ENCODE data around the gene TBC1D22A.
"Not testable (repeated sequence)": the region's sequence is repeated elsewhere in the genome, so short reads cannot be mapped to it uniquely, and the experiment has no call there.

Gene TBC1D22A

GRCh38 chr22:47164514-47165337 is 402.3 kb downstream of the TBC1D22A start:
- no peak for DNase-seq

GRCh38 chr22:47165338-47166032 is 403.0 kb downstream of the TBC1D22A start:
- DNase-seq: no peak

DNA sequence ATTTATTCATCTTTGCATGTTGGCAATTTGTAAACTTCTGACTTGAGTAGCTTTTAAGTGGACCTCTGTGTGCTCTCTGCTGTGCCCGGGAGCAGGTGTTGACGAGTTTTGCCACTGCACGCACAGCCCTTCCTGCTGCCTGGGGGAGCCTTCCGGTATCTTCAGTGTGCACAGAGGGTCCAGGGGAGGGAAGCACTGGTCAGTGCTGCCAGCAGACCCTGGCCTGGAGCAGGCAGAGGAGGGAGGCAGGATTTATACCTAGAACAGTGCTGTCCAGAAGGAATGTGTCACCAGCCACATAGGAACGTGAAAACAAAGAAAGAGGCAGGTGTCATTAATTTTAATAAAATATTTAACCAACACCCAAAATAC is 403.6 kb downstream of the TBC1D22A start:
- DNase-seq: no peak

DNA sequence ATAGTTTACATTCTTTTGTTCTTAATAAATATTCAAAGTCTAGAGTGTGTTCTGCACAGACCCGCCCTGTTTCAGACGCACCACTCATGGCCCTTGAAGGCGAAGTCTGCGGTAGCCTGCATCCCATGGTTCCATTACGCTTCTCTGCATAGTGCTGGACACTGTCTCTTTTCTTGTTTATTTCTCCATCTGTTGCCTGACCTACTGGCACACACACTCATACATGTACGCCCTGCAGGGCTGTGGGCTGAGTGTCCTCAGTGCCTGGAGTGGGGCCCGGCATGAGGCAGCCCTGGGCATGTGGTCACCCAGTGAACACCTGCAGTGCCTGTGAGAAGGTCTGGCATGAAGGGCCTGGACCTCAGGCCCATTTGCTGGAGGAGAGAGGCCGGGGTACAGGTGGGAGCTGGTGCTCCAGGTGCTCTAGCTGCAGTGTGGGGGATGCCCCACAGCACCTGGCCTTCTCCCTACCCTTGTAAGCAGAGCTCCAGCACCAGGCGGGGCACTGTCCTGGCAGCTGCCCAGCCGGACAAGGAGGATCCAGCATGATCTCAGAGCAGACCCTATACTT is 404.1 kb downstream of the TBC1D22A start:
- no peak for DNase-seq

- DNase-seq: no peak
These were observed 404.6 kb downstream of the TBC1D22A start for GRCh38 chr22:47167056-47167455.

DNA sequence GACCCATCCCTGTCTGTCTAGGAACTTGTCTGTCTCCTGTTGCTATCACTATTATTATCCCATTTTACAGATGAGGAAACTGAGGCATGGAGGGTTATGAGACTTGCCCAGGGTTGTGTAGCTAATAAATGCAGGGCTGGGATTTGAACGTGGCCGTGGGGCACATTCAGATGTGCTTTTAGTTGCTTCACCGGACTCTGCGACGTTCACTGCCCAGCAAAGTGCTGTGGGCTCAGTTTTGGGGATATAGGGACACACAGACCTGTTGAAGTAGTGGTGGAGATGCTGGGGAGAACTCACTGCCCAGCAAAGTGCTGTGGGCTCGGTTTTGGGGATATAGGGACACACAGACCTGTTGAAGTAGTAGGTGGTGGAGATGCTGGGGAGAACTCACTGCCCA is 405.5 kb downstream of the TBC1D22A start:
- DNase-seq: not testable (repeated sequence)

- DNase-seq: no peak
These were observed 406.0 kb downstream of the TBC1D22A start for GRCh38 chr22:47168441-47168840.

- no peak for DNase-seq
These were observed 406.7 kb downstream of the TBC1D22A start for GRCh38 chr22:47168900-47169800.

- DNase-seq: no peak
These were observed 407.3 kb downstream of the TBC1D22A start for GRCh38 chr22:47169801-47170140.

DNA sequence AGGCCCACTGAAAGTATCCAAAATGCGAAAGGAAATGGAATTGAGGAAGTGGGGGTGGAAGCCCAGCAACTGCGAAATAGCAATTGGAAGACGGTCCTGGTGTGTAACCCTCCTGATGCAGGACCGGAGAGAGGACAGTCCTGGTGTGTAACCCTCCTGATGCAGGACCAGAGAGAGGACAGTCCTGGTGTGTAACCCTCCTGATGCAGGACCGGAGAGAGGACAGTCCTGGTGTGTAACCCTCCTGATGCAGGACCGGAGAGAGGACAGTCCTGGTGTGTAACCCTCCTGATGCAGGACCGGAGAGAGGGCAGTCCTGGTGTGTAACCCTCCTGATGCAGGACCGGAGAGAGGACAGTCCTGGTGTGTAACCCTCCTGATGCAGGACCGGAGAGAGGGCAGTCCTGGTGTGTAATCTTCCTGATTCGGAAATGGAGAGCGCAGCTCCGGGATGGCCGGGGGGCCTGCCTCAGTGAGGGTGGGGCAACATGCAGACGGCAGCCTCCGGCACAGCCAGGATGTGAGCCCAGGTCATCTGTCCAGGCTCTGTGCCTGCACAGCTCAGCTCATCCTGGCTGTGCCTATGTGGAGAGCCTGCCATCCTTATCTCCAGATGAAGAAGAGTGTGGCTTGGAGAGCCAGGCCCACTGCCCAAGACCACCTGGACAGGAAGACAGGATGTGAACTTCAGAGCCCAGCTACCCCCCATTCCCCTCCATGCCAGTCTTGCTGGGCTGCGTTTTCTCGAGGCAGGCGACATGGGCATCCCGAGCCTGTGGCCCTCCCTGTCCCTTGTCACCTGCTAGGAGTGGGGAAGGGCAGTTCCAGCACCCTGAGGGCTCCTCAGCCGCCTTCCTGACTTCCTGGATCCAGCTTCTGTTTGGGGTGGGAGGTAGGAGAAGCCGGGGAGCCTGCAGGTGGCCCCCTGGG is 408.3 kb downstream of the TBC1D22A start:
- DNase-seq: not testable (repeated sequence)

GRCh38 chr22:47171441-47172221 is 409.2 kb downstream of the TBC1D22A start:
- DNase-seq: no peak

- no peak for DNase-seq
These were observed 410.5 kb downstream of the TBC1D22A start for GRCh38 chr22:47172771-47173534.

GRCh38 chr22:47173535-47174021 is 411.1 kb downstream of the TBC1D22A start:
- no peak for DNase-seq

DNA sequence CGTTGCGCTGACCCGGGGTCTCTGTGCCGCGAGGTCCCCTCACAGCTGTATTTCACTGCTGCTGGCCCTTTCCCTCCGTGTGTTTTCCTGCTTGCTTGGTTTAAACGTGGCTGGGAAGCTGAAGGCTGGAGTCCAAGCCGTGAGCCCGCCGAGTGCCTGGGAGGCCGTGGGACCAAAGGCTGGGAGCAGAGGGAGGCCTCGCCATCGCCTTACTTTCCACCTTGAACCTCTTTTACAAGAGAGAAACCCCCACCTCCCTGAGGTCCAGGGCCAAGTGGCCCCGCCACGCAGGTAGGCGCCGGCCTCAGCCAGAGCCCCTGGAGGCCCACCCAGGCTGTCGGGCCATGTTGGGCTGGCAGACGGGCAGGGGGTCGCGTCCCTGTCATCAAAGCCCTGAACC is 411.6 kb downstream of the TBC1D22A start:
- DNase-seq: no peak

GRCh38 chr22:47174671-47175112 is 412.2 kb downstream of the TBC1D22A start:
- no peak for DNase-seq

DNA sequence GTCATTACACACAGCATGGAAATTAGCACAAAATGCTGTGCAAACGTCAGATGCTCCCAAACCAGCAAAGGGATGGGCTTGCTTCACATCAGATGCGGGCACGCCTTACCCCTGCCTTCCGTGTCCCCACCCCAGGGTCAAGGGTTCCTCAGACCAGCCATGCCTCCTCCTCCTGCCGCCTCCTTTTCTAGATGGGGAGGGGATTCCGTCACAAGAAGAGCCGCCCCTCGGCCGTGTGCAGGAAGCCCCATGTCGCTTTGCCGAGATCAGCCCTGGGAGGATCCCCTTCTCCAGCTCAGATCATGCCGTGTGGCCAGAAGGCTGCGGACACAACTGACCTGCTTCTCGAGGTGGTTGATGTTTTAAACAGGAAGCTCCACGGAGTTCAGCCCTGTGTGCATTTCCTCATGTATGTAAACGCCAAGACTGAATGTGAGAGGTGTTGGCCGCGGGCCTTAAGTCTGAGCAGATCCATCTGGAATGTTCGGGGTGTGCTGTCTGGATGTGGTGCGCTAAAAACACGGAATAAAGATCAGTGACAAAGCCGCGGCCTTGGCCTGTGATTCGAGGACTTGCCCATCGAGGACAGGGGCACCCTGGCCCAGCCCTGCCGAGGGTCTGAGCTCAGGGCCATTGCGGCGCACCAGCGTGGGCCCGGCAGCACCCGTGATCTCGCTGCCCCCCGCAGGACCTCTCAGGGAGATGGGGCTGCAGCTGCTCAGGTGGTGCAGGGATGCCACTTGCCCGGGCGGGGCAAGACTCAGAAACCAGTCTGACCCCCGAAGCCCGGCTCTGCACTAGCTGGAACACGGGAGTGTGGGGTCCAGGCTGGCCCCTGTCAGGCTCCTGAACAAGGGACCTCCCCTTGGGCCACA is 412.9 kb downstream of the TBC1D22A start:
- DNase-seq: no peak

DNA sequence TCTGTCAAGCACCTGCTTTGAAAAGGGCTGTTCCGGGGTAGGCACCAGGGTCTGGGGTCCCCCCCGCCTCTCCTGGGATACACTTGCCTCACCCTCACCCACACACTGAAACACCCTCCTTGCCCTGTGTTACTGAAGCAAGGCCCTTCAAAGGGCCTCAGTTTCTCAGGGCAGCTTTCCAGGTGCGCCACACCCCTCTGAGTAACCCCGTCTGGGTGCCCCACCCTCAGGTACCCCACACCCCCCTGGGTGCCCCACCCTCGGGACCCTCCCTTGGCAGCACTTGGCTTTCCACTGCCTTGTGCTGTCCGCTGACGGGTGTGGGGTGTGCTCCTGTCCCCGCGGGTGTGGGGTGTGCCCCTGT is 413.6 kb downstream of the TBC1D22A start:
- DNase-seq: no peak

GRCh38 chr22:47176573-47177333 is 414.3 kb downstream of the TBC1D22A start:
- DNase-seq: no peak

All from NCI-H446 (cell line).